Fibroblast of gingiva (primary cell): ENCODE measurements around the gene CASR.

Experiments used
- DNase-seq: peaks from one replicate; pipeline ENCODE4 v3.0.0-alpha.2; 2011; ENCODE audit warnings: low read depth

Gene CASR

DNA sequence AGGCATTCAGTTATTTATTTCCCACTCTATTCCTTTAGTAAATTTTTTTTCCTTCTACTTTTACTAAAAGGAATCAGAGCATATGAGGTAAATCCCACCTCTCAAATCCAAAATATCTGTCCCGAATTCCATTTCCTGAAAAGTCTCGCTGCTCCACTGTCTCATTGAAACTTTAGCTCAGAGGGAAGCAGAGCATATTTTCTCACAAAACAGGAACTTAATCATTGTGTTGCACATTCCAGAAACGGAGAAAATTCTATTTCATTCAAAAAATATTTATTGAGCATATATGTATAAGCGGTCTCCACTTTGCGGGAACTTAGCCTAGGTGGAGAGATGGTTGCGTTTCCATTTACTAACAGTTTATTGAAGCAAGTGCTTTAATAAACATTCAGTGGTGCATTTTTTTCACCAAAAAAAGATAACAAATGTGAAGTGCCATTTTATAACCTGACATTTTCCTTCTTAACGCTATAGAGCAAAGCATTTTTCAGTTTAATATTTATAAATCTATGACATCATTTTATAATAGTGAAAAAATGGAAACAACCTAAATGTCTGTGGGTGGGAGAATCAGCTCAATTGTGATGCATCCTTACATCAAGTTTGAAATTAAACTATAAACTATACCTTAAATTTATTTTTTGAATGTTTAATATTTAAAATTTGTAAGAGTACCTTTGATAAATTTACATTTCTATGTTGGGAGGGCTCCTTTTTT lies 74.3 kb downstream of the CASR start:
- DNase-seq = no peak

DNA sequence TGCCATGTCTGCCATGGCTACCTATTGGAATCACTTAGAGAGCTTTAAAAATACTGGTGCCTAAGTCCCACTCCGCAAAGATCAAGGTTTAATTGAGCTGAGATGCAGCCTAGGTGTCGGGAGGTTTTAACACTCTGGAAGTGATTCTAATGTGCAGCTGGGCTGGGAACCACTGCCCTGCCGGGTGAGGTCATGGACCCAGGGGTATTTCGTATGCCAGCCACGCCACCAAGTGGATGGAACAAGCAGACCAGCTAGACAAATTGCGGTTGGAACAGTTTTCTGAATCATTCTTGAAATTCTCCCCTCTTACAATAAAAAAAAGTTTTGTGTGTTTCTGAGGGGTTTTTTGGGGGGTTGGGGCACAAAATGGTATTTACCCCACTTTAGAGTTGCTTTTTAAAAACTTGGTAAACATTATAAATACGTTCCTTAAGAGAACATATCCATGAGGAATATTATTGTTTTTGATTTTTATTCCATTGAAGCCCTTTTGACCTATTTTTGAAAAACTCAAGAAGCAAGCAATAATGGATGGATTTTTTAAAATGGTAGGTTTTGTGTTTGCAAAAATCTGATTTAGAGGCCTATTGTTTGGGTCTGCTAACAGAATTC lies 75.4 kb downstream of the CASR start:
- peak; percentile 48 for DNase-seq

DNA sequence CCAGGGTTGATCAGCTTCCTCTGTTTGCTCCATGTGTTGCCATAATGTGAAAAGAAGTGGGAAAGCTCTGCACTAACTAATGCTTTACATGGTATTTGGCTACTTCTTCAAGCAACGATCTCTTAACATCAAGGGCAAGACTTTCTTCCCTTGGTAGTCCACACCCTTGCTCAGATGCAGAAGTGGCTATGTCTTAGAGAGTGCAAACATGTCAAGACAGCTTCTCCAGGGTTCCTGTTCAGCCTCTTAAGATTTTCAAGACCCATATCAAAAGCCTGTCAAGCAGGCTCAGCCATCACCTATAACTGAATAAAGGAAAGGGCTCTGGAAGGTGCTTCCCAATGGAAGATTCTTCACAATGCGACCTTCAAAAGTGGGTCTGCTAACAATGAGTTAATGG lies 76.7 kb downstream of the CASR start:
- no peak for DNase-seq

DNA sequence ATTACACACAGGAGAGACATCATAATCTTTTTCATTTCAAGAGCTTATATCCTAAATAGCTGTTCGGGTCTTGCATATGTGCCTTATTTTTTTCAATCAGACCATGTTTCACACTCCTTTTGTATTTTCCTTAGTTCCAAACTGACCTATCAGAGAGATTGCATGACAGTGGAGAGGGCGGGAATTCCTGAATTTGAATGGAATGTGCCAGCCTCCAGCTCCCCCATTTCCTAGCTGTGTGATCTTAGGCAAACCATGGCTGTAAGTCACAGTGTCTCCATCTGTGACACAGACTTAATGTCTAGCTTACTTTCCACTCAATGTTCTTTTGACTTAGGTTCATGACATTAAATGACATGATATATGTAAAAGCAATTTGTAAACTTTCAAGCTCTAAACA lies 79.6 kb downstream of the CASR start:
- DNase-seq = no peak

DNA sequence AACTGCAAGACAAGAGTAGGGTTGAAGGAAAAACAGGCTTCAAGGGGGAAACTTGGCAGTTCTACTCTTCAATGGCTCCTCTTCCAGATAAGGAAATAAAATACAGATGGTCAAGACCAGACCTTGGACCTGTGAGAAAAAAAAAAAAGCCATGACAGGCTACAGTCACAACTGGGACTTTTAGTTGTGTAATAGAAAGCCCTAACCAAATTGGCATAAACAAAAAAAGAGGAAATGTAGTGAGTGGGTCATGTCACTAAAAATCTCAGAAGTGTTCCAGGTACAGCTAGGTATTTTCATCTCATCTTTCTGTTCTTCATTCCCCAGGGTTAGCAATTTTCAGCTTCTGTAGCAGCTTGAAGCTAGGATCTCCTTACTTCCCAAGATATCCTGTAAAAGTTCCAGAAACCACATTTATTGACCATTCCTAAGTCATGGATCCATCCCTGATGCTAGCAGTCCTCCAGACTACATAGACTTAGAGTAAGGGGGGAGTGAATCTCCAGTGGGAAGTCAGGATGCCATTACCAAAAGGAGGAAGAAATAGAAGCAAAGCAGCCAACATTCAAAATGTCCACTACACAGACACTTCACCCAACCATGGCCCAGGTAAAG lies 80.6 kb downstream of the CASR start:
- no peak for DNase-seq

DNA sequence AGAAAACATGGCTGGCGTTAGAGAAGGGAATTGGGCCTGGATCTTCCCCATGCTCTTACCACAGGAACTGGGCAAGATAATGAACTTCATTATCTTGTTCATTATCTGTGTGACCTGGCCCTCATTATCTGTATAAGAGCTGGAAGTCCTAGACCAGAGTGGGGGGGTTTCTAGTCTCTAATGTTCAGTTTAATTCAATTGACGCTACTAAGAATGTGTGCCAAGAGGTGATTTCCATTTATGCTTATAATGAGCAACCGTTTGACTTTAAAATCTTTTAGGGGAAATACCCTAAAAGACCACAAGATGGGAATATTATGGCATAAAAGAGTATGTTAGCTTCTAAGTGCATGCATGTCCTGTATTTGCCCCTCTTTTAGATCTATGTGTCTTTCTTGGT lies 82.5 kb downstream of the CASR start:
- DNase-seq = no peak

DNA sequence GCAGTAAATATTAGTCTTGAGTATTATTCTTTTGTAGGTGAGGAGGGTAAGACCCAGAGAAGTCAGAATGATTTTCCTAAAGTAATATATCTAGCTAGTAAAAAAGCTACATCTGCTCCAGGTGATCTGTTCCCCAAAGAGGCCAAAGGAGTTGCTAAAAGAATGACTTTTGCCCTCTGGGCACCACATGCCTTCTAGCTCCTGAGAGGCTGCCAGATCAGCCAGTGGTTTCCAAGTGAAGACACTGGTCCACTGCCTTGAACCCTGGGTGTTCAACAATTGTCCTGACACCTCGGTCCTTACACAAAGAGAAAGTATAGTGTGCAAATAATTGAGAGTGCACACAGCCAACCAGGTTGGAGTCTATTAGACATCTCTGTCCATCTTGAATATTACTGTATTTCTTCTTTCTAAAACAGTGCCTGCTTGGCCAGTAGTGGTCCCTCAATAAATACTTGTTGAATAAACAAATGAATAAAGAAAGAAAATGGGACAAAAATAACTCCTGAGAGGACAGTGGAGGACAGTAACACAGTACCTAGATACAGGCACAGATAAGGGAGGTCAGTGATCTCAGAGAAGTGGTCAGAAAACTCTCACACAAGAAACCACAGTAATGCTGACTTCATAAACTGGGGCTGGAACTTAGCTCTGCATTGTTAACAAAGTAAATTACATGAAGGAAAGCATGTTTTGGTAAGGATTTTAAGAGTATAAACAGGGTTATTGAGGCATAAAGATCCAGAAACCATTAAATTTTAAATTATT lies 85.0 kb downstream of the CASR start:
- no peak for DNase-seq

DNA sequence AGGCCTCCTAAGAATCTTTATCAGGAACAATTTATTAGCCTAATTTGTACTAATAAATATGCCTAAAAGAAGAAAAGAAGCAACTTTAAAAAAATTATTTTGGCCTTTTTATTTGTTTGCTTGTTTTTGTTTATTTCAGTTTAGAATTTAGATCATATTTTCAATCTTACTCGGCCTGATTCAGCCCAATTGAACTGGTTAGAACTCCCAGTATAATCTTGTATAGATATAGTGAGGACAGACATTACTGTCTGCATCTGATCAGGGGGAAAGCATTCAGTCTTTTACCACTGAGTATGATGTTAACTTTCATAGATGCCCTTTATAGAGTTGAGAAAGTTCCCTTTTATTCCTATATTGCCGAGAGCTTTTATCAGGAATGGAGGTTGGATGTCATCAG lies 85.6 kb downstream of the CASR start:
- DNase-seq = no peak

DNA sequence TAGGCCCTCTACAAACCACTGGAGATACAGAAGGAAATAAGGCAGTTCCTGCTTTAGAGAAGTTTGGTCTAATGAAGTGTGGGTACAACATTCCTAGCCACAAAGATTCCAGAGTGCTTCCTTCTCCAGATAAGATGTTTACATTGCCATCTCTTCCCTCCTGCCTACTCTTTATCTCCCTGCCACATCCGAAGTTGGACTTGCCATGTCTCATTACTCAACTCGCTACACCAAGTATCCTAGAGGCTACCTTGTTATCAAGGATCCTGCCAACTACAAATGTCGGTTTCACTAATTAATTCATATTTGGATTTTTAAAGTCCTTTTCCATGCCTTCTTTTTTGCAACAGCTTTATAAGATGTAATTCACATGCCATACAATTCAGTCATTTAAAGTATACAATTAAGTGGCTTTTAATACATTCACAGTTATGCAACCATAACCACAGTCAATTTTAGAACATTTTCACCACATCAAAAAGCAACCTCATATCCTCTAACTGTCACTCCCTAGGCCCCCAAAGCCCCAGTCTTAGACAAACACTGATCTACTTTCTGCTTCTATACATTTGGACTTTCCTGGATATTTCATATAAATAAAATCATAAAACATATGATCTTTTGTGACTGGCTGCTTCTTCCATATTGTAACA lies 87.9 kb downstream of the CASR start:
- DNase-seq = no peak

DNA sequence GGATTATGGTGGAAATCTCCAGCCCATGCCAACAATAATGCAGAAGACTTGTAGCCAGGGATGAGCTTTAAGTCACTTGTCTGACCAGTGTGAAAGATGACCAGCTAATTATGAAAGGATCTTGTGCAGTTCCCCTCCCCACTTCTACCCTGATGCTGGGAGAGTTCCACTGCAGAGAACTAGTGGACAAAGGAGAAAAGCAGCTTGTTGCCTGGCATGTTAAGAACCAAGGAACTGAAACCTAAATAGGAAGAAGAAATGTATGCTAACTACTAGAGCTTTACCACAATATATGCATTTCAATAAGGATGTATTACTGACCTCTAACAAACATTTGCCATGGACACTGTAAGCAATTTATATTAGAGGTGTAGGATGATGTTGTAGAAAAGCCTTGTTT lies 89.4 kb downstream of the CASR start:
- DNase-seq = no peak

DNA sequence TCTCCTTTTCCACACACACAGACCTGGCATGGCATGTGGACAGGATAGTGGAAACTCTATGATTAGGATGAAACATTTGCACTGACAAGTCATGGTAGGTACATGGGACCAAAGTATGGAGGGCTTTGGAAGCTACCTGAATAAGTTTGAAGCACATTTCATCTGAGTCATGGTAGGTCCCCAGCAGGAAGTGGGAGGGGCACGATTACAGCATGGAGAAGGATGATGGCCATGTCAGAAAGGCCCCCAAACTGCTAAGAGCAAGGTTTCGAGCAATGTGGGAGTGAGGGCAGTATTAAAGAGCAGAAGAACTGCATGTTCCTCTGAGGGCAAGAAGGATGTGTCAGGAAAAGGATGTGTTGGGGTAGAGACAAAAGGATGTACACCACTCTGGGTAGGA lies 90.0 kb downstream of the CASR start:
- no peak for DNase-seq

DNA sequence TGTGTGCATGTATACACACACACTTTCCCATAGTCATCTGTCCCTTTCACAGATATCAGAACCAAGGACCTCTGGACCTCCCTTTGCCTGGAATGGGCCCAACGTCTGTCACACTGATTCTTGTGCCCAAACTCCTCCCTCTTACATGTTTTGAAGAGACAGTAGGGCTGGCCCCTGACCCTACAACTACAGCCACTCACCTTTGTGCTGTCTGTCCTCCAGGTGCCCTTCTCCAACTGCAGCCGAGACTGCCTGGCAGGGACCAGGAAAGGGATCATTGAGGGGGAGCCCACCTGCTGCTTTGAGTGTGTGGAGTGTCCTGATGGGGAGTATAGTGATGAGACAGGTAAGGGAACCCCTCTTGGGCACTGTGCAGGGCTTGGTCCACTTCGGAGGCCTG lies 98.4 kb downstream of the CASR start:
- DNase-seq = no peak

DNA sequence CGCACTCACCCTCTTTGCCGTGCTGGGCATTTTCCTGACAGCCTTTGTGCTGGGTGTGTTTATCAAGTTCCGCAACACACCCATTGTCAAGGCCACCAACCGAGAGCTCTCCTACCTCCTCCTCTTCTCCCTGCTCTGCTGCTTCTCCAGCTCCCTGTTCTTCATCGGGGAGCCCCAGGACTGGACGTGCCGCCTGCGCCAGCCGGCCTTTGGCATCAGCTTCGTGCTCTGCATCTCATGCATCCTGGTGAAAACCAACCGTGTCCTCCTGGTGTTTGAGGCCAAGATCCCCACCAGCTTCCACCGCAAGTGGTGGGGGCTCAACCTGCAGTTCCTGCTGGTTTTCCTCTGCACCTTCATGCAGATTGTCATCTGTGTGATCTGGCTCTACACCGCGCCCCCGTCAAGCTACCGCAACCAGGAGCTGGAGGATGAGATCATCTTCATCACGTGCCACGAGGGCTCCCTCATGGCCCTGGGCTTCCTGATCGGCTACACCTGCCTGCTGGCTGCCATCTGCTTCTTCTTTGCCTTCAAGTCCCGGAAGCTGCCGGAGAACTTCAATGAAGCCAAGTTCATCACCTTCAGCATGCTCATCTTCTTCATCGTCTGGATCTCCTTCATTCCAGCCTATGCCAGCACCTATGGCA lies 100.5 kb downstream of the CASR start:
- DNase-seq = no peak

DNA sequence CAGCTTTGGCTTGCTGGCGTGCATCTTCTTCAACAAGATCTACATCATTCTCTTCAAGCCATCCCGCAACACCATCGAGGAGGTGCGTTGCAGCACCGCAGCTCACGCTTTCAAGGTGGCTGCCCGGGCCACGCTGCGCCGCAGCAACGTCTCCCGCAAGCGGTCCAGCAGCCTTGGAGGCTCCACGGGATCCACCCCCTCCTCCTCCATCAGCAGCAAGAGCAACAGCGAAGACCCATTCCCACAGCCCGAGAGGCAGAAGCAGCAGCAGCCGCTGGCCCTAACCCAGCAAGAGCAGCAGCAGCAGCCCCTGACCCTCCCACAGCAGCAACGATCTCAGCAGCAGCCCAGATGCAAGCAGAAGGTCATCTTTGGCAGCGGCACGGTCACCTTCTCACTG lies 101.0 kb downstream of the CASR start:
- no peak for DNase-seq

DNA sequence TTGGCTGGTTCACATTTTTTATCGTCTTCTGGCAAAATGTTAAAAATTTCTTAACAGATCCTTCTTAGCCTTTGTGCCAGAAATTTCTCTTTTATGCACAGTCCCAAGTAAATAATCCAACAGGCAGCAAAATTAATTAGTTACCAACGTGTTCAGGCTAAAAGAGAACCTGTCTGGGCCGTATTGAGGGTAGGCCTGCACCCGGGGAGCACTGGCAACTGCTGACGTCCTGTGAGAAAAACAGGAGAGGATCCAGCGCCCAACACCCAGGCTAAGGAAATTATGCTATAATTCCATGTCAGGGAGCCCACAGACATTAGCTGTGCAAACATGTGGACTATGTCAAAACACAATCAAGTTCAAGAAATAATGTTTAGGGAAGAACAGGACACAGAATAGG lies 110.9 kb downstream of the CASR start:
- no peak for DNase-seq

DNA sequence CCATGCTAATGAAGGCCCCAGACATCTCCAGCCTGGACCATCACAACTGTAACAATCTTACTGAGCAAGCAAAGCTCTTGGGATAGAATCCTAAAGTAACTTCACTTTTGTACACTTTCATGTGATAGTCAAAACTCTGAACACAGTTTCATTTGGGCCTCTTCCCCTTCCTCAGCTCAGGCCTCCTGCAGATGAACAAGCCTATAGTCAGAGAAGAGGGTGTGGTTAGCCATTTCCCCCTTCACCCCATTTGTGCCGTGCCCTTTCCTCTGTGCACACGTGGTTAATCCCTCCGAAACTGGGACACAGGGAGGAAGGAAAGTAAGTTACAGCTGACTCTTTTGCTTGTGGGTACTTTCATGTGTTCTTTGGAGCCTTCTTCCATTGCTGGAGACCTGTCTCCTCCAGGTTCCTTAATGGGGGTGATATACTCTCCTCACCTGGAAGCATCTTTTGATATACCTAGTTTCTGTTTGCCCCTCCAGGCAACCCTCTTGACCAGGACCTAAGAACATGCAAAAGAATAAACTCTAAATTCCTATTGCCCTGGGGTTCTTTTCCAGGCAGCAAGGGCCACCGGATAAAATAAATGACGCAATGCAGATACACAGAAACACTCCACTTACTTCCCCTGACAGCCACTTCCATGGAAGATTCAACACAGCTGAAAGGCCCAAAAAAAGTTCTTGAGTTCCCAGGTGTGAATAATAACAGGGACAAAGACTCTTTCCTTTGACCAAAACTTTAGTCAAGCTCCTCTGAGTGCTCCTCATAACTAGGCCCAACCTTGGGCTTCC lies 112.0 kb downstream of the CASR start:
- DNase-seq = no peak

DNA sequence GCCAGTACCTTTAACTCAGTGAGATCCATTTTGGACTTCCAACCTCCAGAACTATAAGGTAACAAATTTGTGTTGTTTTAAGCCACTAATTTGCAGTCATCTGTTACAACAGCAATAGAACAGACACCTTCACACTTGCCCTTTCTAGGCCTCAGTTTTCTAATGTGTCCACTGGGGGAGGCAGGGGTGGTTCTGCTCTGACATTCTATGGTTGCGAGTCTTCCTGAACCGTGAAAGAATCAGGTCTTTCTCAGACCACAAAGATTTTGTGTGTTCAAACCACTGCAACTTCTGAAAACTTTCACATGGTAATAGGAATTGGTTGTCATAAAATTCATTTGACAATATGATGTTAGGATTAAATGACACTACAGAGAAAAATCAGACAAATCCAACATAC lies 114.8 kb downstream of the CASR start:
- DNase-seq = no peak

DNA sequence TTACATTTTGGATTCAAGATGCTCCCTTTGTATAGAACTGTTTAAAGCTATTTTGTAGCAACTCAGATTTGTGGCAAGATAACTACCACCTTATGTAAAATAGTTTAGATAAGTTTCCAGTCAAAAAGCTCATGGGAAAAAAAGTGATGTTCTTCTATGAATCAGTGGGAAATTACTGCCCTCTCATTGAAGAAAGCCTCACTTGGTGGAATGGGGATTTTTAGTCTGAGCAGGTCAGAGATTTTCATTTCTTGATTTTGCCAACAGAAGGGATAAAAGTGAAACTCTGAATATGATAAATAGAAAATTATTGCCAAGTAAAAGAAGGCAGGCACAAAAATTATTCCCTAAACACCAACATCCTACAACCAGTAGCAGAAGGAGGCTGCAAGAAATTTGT lies 115.7 kb downstream of the CASR start:
- no peak for DNase-seq

DNA sequence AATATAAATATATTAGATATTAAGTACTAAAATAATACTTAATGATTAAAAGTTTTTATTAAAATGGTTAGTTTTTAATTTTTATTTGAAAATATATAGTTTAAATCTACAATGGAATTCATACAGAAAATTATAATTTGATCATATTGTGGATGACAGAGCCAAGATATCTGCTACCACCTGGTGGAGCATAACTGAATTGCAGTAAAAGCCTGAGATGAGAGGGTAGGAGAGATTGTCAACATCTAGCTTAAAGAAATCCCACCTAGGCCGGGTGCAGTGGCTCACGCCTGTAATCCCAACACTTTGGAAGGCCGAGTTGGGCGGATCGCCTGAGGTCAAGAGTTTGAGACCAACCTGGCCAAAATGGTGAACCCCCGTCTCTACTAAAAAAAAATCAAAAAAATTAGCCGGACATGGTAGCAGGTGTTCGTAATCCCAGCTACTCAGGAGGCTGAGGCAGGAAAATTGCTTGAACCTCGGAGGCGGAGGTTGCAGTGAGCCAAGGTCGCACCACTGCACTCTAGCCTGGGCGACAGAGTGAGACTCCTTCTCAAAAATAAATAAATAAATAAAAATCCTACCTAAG lies 116.5 kb downstream of the CASR start:
- DNase-seq = no peak

DNA sequence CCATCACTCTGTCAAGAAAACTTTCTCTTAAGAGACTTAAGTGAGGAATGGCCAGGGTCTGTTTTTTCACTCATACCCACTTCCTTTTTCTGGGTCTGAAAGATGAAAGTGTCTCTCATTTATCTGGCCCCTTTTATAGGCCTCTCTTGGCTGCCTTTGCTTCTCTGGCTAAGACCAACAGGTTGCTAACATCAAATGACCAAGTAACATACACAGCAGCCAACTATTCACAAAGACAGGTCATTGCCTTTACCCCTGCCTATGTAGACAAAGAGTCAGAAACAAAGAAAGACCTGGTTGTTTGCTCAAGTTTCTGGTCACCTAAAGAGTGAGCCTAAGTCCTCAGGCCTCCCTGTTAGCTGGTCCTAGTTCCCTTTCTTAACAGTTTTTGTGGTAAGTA lies 117.6 kb downstream of the CASR start:
- no peak for DNase-seq
